ENCODE data around the gene CEP68.

GRCh38 chr2:65129826-65130663, 73.8 kb downstream of the CEP68 start, which contains the start of gene RAB1A:
- peak in 1 of 4 donors; percentile 68 for TF ChIP-seq POLR2A (IDR thresholded peaks at IDR 0.05)
- TF ChIP-seq CTCF (IDR thresholded peaks at IDR 0.05) = peak in 4 of 7 experiments; percentile 21 to 65 (median 50)
- peak; percentile 88 to 97 (median 92) for TF ChIP-seq POLR2AphosphoS5 (IDR thresholded peaks at IDR 0.05)
- TF ChIP-seq EP300 (IDR thresholded peaks at IDR 0.05) = no peak
